ENCODE measurements around the gene KCNS3.
"Not testable (repeated sequence)": the region's sequence is repeated elsewhere in the genome, so short reads cannot be mapped to it uniquely, and the experiment has no call there.

KCNS3 gene

DNA sequence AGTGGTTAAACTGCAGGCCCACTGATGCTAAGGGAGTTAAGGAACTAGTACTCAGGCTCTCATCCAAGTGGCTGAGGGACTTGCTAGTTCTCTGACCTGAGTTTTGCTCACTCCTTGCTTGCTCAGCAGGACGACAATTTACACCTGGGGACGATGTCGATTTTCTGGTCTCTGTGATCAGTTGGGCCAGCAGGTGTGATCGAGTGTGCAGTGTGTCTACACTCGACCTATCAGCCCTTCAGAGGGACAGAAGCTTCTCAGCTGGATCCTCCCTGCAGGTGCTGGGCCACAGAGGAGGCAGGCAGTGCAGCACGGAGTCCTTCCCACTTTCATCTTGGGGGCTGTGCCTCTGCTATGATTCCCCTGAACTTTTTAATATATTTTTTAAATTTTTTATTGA is 71.5 kb downstream of the KCNS3 start:
- no peak for DNase-seq (ENCODE audit: low read depth)

DNA sequence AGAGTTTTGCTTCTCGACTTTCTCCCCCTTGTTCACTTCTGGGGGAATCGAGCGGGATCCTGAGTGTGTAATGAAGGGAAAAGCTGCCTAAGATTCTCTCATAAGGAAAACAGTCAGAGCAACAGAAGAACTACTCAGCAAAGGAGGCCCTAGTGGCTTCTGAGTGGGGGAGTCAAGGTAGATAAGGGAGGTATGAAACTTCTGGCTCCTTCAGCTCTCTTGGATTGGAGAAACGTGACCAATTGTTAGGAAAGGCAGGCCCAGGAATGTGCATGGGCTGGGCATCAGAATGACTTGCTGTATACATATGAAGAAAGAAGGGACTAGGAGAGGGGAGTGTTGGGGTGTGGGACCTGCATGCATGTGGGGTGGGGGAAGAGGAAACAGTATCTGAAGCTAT is 73.1 kb downstream of the KCNS3 start:
- no peak for DNase-seq (ENCODE audit: low read depth)

GRCh38 chr2:17958466-17959092 is 80.1 kb downstream of the KCNS3 start:
- no peak for DNase-seq (ENCODE audit: low read depth)

DNA sequence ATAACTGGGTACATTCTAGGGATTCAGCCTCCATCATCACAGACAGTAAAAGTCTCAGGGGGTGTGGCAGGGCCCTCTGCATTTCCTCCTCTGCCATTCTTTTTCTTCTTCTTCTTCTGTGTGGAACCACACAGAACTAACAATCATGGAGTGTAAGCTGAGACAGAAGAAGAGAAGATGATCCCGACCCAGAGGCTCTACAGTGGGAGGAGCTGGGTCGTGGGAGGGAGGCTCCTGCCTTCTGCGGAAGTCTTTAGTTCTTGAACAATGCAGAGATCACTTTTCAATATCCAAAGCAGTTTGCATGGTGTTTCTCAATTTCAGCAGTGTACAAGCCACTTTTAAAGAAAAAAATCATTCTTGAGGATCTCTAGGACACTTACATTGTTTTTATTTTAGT is 80.9 kb downstream of the KCNS3 start:
- no peak for DNase-seq (ENCODE audit: low read depth)

DNA sequence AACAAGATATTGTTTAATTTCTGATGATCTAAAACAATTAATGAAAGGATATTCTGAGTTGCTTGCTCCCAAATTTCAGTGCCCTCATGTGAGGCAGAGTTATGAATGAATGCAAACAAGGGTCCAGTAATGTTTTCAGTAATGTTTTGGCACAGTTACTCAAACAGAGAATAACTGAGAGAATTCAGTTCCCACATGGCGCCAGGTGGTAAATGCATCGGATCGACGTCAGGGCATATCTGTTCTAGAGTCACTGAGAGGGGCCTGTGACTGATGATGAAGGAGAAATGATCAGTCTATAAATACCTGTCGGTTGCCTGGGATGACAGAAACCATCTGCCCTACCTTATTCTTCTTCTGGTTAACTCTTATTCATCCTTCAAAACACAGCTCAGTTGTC is 81.4 kb downstream of the KCNS3 start:
- no peak for DNase-seq (ENCODE audit: low read depth)

- no peak for DNase-seq (ENCODE audit: low read depth)
These were observed 82.5 kb downstream of the KCNS3 start for GRCh38 chr2:17960925-17961324.

GRCh38 chr2:17961789-17962188 is 83.3 kb downstream of the KCNS3 start:
- no peak for DNase-seq (ENCODE audit: low read depth)

DNA sequence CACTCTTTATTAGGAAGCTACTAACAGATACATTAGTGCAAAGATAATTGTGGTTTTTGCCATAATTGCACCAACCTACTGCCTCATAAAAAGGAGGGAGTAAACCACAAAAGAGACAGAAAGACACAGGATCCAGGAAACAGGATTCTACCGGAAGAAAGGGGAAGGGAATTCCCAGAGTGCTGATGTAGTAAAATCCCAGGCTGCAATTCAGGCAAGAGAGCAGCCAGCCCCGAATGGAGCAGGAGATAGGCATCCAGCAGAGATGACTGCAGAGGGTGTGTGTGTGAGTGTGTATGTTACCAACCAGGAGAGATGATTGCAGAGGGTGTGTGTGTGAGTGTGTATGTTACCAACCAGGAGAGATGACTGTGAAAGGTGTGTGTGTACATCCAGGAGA is 84.4 kb downstream of the KCNS3 start:
- DNase-seq (ENCODE audit: low read depth): no peak

DNA sequence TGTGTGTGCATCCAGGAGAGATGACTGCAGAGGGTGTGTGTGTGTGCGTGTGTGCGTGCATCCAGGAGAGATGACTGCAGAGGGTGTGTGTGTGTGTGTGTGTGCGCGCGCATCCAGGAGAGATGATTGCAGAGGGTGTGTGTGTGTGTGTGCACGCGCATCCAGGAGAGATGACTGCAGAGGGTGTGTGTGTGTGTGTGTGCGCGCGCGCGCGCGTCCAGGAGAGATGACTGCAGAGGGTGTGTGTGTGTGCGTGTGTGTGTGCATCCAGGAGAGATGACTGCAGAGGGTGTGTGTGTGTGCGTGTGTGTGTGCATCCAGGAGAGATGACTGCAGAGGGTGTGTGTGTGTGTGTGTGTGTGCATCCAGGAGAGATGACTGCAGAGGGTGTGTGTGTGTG is 85.1 kb downstream of the KCNS3 start:
- not testable (repeated sequence) for DNase-seq (ENCODE audit: low read depth)

DNA sequence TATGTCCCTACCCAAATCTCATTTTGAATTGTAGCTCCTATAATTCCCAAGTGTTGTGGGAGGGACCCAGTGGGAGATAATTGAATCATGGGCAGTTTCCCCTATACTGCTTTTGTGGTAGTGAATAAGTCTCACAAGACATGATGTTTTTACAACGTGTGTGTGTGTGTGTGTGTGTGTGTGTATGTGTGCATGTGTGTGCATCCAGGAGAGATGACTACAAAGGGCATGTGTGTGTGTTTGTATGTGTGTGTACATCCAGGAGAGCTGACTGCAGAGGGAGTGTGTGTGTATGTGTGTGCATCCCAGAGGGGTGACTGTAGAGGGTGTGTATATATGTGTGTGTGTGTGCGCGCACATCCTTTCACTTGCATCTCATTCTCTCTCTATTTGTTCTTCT is 86.7 kb downstream of the KCNS3 start:
- no peak for DNase-seq (ENCODE audit: low read depth)

DNA sequence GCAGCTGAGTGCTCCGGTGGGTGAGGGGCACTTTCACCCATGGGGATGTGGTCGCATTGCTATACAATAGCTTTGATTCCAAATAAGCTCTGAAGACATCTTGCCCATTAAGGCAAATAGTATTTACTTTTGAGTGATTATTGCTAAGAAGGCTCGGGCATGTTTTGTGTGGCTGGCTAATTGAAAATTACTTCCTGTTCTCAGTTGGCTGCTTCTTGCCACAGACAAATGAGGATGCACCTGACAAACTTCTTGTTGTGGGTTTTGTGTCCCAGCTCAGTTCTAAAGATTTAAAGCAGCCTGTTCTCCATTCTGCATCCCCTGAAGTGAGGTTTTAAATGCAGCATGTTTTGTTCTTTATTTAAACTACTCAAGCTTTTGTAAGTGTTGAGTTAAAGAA is 88.3 kb downstream of the KCNS3 start:
- DNase-seq (ENCODE audit: low read depth): no peak

DNA sequence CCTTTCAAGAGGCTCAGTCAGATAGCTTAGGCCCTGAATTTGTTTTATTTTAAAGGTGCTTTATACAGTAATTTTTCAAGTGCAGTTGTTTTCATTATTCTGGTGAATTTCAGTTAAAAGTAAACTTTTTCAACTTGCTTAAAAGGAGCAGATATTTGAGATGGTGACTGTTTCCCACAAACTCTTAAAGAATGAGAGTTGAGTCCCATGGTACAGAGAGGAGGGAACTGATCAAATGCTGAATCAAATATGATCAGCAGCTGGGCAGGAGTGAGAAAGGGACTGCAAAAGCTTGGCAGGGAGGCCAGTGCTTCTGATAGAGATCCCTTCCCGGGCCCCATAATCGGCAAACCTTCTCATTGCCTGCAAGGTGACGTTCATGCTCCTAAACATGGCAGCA is 91.2 kb downstream of the KCNS3 start:
- no peak for DNase-seq (ENCODE audit: low read depth)

DNA sequence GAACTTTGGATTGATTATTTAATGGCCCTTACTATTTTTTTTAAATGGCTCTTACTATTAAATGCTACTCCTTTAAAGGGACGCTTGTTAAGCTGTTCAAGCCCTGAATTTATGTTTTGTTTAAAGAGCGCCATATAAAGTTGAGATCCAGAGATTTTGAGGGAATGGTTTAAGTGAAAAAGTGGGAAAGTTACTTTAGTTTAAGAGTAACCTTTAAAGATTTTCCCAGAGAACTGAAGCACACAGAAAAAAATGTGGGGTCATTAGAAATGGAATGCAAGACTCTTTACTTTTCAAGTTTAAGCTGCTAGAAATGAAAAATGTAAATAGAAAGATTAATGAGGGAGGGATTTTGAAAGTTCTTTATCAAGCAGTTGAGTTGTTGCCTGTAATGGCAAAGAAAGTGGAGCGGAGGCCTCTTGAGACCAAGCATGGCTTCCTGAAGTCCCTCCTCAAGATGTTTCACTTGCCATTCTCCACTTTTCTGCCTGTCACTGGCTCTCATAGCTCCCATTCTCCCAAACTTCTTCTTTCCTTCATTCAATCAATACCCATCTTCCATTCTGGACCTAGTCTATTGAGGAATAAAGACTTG is 93.2 kb downstream of the KCNS3 start:
- no peak for DNase-seq (ENCODE audit: low read depth)

DNA sequence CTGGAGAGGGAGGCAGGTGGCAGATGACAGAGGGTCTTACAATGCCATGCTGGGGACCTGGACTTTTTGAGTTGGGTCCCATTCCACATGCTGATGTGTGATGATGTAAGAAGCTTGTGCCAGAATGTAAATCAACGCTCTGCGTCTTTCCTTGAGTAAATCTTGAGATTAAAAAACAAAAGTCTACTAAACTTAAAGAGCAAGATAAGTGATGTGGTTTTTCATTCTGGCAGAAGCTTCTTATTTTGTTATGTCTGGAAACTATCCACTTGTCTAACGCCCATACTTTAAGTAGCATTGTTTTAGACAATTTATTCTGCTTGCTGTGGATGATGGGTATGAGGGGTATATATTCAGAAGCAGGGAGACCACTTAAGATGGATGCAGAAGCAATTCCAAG is 94.5 kb downstream of the KCNS3 start:
- no peak for DNase-seq (ENCODE audit: low read depth)

DNA sequence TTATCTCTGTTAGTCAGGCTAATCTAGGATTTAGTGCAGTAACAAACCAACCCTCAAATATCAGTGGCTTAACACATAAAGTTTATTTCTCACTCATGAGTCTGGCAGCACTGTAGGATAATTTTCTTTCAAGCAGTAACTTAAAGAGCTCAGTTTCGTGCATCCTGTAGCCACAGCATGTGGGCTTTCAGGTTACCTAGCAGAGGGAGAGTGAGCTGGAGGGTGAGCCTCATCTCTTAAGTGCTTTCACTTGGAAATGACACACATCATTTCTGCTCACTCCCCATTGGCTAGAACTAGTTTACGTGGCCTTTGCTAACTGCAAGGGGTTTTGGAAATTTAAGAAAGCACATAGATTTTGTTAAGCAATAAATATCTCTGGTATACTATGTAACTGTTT is 96.9 kb downstream of the KCNS3 start:
- DNase-seq (ENCODE audit: low read depth): no peak

DNA sequence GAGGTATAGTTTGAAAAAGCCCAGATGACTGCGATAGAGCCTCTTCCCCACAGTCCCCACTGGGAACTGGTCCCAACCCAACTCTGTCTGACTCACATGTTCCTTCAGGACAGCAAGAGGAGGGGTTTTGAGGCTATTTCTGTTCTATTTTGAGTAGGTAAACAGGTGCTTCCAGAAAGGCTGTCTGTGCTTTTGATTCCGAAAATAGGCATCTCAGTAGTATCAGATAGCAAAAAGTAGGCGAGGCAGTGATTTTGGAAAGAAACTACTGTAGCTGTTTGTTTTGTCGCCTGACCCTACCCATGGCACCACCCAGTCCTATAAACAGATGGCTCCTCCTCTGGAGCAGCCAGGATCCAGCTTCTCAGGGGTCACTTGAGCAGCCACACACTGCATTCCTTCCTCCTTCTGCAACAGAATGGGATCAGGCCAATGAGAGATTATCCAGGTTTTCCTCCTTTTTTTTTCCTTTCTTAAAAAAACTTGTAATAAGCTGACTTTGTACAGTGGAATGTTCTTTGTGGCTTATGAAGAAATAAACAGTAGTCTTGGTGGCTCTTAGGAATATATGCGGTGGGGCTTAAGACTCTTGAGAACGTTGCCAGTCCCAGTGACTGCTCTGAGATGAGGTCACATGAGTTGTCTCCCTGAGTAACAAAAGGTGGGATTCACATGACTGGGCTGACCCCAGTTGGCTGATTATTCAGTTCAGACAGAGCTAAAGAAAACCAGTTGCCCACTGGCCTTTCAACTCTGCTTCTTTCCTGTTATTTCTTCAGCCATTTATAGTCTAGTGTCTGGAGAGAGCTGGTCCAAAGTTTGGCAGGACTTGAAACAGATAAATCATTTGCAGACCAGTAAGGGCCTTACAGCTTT is 98.6 kb downstream of the KCNS3 start:
- DNase-seq (ENCODE audit: low read depth): no peak

GRCh38 chr2:17979707-17980106 is 101.2 kb downstream of the KCNS3 start:
- no peak for DNase-seq (ENCODE audit: low read depth)

DNA sequence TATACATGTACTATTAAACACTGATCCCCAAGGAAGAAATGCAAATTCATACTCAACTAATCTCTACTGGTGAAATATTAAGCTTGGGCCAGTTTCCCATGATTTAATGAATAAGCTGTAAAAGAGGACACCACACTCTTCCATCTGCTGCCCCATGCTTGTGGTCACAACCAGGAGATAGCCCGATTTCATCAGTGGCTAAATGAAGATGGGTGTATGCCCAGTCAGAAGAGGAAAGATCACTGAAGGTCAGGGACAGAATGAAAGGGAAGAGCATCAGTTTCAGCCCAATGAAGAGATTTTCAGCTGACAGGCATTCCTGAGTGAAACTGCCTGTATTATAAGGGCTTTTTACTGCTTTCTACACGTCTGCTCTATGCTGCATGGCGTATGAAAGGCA is 103.5 kb downstream of the KCNS3 start:
- DNase-seq (ENCODE audit: low read depth): no peak
